NCI-H510A treated with DMSO at 0.1 percent for 48 hours (cell line): Measurements from ENCODE around the gene HOXA5.
A peak's percentile ranks its signal among the peaks of the same experiment; 100 is the strongest.

Experiments used
- DNase-seq: peaks from one replicate; lab custom pipeline; 2025; lab: John Stamatoyannopoulos, UW

The HOXA5 gene

DNA sequence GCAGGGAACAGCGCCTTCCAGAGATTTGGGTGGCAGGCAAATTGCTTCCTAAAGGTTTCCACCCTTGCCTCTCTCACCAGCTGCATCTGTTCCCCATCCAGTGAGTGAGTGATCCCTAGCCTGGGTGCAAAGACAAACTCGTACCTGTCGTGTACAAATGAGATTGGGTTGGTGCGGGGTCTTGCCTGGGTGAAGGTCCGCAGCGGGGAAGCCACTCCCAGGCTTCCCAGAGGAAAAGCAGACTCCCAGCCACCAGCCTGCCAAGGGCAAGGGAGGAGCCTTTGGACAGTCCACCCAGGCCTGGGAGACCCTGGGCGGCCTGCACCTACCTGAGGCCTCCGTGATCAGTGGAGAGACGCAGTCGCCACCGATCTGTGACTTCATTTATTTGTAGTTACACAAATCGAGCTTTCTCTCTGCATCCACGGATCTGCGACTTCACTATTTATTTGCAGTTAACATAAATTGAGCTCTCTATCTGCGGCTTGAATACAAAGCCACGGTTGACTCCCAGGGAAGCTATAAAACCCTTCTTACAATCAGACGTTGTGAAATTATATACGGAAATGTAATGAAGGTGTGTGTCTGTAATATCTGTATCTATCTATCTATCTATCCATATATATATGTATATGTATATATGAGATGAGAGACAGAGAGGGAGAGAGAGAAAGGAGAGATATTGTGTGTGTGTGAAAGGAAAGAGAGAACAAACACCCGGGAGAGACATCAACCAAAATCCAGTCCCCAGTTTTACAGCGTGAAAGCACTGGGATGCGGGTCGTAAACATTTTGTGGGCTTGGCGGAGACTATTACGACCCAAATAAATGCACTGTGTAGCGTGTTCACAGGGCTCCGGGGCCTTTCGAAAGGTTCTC is 16.0 kb upstream of the HOXA5 start:
- peak; percentile 51 for DNase-seq

DNA sequence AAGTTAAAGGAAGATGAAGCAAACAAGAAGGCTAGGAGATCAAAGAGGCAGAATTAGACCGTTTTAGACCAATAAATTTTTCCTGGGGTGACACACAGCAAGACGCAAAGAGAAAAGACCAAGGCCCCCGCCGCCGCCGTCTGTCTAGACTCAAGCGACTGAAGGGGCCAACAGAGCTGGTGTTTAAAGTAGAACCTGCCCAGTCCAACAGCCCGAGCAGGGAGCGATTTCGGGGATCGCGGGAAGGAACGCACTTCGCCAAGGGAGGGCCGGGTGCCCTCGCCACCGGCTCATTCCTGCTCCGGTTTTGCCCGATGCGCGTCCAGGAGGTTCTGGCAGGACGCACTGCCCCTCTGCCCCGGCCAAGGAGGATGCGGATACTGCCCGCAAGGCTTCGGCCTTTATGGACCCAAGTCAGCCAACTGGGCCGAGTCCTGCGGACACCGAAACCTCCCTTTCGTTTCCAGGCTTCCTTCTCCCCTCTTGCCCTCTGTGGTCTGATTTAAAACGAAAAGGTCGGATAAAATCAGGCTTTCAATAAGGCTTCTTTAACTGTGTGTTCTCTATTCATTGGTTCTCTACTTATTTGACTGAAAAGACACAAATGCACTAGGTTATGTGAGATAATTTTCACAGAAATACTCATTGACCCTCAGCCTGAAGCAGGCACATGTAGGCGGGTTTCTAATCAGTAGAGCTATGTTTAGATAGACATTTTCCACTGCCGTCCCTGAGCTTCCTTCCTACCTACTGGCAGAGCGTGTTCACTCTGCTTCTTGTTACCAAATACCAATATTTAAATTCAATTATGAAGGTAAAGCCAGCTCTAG is 15.2 kb upstream of the HOXA5 start:
- peak; percentile 24 for DNase-seq

DNA sequence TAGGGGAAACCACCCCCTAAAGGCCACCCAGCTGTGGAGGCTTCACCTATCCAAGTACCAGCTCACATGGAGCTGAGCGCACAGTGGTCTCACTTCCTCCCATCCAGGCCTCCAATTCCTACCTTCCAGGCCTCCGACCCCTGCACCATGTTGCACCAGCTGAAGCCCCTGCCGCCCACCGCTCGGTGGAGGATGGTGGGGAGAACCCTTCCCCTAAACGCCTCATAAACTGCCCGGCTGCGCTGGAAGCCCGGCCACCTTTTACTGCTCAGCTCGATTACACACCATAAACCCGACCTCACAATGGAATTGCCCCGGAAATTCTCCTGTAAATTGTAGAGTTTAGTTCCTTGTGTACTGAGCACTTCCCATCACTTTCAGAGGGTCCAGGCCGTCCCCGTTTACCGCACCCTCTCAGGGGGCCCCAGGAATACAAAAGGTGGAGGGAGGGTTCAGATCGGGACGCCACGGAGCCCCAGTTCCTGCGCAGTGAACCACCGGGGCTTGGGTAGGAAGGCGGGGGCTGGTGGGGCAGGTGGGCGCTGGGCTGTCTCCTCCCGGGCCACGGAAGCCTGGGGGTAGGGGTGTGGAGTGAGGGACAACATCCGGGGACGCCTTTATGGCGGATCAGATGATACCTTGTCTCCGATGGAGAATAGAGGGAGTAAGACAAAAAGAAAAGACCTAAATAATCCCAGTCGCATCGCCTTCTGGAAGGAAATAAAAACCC is 14.4 kb upstream of the HOXA5 start:
- no peak for DNase-seq

- DNase-seq = no peak
These were observed 13.6 kb upstream of the HOXA5 start for GRCh38 chr7:27156916-27157701.

- DNase-seq = peak; percentile 74
These were observed 13.0 kb upstream of the HOXA5 start, which contains the start of gene HOXA7 for GRCh38 chr7:27156508-27156898. Gene HOXA7 (minus strand): TSS chr7:27156675. CDS start chr7:27156545, 130 bp downstream.

GRCh38 chr7:27155816-27156507 is 12.5 kb upstream of the HOXA5 start:
- DNase-seq = peak; percentile 61

GRCh38 chr7:27154901-27155815 is 11.7 kb upstream of the HOXA5 start:
- no peak for DNase-seq

- DNase-seq = no peak
These were observed 10.9 kb upstream of the HOXA5 start for GRCh38 chr7:27154369-27154768.

GRCh38 chr7:27153526-27153925 is 10.0 kb upstream of the HOXA5 start:
- no peak for DNase-seq

DNA sequence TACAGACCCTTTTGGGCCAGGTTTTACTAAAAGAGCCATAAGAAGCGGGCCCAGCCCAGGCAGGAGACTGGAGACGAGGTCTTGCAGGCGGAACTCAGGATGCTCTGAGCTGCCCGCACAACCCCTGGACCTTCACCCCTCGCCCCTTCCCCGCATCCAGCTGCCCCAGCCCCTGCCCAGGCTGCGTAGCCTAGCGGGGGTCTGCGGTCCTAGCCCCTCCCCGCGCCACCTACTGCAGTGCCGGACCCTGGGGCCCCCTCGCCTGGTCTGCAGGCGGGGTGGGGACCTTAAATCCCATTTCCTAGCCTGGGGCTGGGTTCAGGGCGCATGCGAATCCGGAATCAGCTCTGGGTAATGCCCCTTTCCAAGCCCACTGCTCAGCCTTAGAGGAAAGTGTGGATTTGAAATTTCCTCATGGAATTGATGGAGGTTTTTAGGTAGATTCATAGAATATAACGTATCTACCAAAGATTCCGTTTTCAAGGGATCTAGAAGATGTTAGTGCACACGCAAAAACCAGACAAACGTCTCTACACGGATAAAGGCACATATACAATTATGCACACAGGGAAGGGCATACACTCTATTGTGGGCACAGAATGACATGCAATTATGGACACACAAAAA is 9.4 kb upstream of the HOXA5 start:
- DNase-seq = no peak

GRCh38 chr7:27151931-27152815 is 8.7 kb upstream of the HOXA5 start, which contains the start of gene HOXA3:
Gene HOXA3 (minus strand): TSS chr7:27152583. CDS start chr7:27110640, 41,943 bp downstream.
- DNase-seq = no peak

DNA sequence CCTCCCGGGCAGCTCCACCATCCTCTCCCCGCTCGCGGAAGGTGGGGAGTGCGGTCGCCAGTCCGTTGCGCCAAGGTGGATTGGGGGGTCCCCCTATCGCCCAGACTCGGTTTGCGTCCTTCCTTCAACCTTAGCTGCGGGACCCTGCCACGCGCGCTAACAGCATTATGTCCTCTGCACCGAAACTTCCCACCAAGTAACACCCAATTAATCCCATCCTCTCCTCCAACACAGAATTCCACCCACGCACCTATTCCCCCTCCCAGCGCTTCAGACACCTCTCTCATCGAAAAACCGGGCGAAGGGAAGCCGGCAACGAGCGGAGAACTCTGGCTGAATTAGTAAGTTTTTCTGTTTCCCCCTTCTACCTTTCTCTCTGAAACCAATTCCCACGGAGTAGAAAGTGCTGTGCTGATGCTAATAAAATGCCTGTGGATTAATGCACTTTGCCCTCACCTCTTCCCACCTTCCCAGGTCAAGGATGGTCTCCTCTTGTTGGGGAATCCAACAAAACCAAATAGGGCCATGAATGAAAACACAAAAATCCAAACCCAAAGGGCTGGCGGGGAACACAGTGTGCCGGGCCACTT is 8.0 kb upstream of the HOXA5 start:
- no peak for DNase-seq

DNA sequence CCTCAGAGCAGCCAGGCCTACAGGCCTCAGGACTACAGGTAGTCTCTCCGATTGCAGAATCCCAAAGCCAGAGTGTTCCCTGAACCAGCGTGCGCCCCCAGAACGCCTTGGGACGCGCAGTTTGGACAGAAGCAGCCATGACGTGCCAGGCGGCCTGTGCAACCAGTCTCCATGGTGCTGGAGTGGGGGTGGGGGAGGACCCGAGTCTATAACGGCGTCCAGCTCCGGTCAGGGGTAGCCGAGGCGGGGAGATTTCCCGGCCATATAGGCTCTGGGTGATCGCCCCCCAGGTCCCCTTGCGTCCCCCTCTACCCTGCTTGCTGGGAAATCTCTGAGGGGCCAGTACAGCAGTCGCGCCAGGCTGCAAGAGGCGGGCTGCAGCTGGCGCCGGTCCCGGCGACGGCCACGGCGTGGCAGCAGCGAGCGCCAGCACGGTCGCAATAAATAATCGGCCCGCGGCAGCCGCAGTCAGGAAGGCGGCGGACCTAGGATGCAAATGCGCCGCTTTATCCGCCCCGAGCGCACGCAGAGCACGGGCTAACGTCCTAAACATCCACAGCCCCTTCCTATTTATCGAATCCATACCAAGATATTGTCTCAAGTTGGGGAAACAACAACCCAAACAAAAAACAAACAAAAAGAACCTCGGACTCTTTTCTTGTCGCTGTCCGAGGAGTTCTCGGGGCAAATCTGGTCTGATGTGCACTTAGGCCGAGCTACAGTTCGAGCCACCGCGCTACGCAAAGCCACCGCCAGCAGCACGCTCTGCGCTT is 7.3 kb upstream of the HOXA5 start:
- DNase-seq = peak; percentile 84

DNA sequence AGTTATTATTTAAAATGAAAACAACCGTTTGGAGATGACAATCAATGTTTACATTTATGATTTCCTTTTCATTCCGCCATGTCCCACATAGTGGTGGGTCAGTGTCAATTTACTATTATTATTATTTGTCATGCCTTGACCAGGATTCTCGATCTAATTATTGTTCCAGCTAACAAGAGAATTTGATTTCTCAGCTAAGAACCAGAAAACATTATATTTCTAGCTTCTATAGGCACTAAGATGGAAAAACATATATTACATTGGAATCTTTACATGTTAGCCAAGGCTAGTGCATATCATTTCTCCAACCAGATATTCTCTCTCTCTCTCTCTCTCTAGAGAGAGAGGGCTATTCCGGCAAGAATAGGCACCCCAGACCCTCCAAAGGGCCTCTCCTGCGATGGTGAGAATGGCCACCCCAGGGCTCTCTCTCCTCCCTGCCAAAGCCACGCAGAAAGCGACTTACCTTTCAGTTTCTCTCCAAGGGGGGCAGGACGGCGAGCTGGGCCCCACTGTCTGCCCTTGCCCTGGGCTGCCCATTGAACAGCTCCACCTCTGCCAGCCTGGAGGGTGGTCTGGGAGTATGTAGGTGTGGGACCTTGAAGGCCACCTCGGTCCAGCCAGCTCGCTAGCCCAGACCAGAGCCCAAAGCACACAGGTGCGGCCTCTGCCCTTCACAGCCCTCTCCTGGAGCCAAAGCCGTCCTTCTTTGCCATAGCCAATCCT is 6.5 kb upstream of the HOXA5 start:
- DNase-seq = peak; percentile 64

- peak; percentile 63 for DNase-seq
These were observed 5.5 kb upstream of the HOXA5 start for GRCh38 chr7:27148756-27149641.
